GM10248 (cell line): ENCODE measurements around the gene OR10A2.

ENCODE experiments used
- CTCF ChIA-PET: fragments of 300-600 bp; sonication (Branson Sonifier 250); formaldehyde crosslinking; extraction: SDS; loops from one replicate; lab custom pipeline; 2021; ENCODE audit warnings: antibody characterized with exemption; lab: Yijun Ruan, JAX
- POLR2A ChIA-PET: fragments of 350-650 bp; sonication (Branson Sonifier 250); formaldehyde crosslinking; extraction: SDS; loops from one replicate; lab custom pipeline; 2020; ENCODE audit warnings: antibody characterized with exemption; lab: Yijun Ruan, JAX
- DNase-seq: peaks from one replicate; pipeline ENCODE4 v3.0.0; 2012; ENCODE audit errors: extremely low spot score
- CTCF ChIP-seq: IDR thresholded peaks from 2 replicates; pipeline ENCODE4 v1.5.1; 2012; ENCODE audit warnings: mild to moderate bottlenecking, low read depth; ENCODE audit errors: extremely low read depth, missing control alignments, control extremely low read depth

Gene OR10A2

GRCh38 chr11:6862961-6863360, at the start of gene OR10A2:
Gene OR10A2, plus strand, starts transcription at chr11:6863057. Its CDS starts 6,698 bp downstream, at chr11:6869755.
- no peak for TF ChIP-seq CTCF
- ChIA-PET CTCF (interaction anchor here (1.1 to 3.1 kb wide), 5 partner anchors 9 to 235 kb away, joined by 3 to 16 read pairs (median 4); no protein-coding TSS in a partner anchor), POLR2A (no interaction called here)
- no peak for DNase-seq

- DNase-seq, result no peak
- CTCF ChIA-PET, result interaction anchor here (1.8 to 4.2 kb wide), 4 partner anchors 11 to 202 kb away, joined by 7 to 59 read pairs (median 28); partner anchors contain the start of gene OR6A2
- POLR2A ChIA-PET, result no interaction called here
- TF ChIP-seq CTCF, result no peak
Measured at GRCh38 chr11:6813656-6814055, 49.2 kb upstream of the OR10A2 start.

- ChIA-PET POLR2A (no interaction called here), CTCF (interaction anchor here (1.1 kb wide), 1 partner anchor 11 kb away, joined by 3 read pairs; no protein-coding TSS in a partner anchor)
- DNase-seq, result no peak
- TF ChIP-seq CTCF, result no peak
Measured at GRCh38 chr11:6817694-6818093, 45.2 kb upstream of the OR10A2 start.

GRCh38 chr11:6818967-6819366, 43.9 kb upstream of the OR10A2 start:
- DNase-seq, result no peak
- no peak for TF ChIP-seq CTCF
- POLR2A ChIA-PET, result no interaction called here
- CTCF ChIA-PET, result interaction anchor here (1.0 to 2.2 kb wide), 5 partner anchors 15 to 81 kb away, joined by 3 to 5 read pairs (median 3); no protein-coding TSS in a partner anchor

GRCh38 chr11:6824136-6824823, 38.6 kb upstream of the OR10A2 start:
- TF ChIP-seq CTCF, result no peak
- ChIA-PET CTCF (interaction anchor here (0.8 to 3.9 kb wide), 7 partner anchors 9 to 618 kb away, joined by 3 to 42 read pairs (median 3); partner anchors contain the start of gene MRPL17), POLR2A (no interaction called here)
- no peak for DNase-seq

- ChIA-PET POLR2A (no interaction called here), CTCF (interaction anchor here (0.8 to 3.9 kb wide), 4 partner anchors 9 to 617 kb away, joined by 3 to 42 read pairs (median 4); partner anchors contain the start of gene OR10A2)
- no peak for TF ChIP-seq CTCF
- DNase-seq, result no peak
Measured at GRCh38 chr11:6825231-6825744, 37.6 kb upstream of the OR10A2 start.
